GM19372 (cell line): Measurements from ENCODE around the gene SPEN.
"Not testable (repeated sequence)": the region's sequence is repeated elsewhere in the genome, so short reads cannot be mapped to it uniquely, and the experiment has no call there.

Experiments used
- ATAC-seq: cut with Tn5 transposase; IDR thresholded peaks from one replicate; pipeline ENCODE4 v1.9.1; 2021; ENCODE audit warnings: mild to moderate bottlenecking, low read depth, moderate library complexity; ENCODE audit not compliant: unreplicated experiment

SPEN gene

DNA sequence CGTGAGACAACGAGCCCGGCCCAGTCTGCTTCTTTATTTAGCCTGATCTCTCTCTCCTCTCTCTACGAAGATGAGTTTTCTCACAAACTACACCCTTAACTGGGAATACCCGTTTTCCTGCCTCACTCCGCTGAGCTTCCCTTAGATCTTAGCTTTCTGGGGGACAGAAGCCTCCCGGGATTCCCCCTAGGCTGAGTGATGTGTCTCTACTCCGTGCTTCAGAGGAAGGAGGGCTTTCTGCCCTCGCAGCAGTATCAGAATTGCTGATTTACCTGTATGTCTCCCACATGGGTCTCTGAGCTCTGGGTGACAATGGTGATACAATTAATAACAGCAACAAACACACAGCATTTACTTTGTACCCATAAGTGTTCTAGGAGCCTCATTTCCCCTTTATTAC, 127.3 kb downstream of the SPEN start:
- ATAC-seq: no peak

DNA sequence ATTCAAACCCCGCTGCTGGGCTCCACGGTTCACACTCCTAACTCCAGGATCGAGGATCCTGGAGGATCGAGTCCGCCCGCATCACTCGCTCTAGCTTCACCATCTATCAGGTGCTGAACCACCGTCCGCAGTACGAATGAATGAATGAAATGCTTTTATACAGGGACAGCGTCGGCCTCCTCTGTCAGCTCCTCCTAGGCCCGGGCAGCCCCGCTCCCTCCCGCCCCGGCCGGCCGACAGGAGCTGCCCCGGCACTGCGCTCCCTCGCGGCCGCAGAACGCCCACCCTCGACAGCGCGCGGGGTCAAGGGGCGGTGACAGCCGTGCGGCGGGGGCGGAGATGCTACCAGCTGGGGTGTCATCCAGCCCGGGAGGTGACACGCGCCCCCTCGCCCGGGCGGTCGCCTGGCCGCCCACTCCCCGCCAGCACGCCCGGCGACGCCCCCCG, 127.9 kb downstream of the SPEN start:
- peak; percentile 62 for ATAC-seq

DNA sequence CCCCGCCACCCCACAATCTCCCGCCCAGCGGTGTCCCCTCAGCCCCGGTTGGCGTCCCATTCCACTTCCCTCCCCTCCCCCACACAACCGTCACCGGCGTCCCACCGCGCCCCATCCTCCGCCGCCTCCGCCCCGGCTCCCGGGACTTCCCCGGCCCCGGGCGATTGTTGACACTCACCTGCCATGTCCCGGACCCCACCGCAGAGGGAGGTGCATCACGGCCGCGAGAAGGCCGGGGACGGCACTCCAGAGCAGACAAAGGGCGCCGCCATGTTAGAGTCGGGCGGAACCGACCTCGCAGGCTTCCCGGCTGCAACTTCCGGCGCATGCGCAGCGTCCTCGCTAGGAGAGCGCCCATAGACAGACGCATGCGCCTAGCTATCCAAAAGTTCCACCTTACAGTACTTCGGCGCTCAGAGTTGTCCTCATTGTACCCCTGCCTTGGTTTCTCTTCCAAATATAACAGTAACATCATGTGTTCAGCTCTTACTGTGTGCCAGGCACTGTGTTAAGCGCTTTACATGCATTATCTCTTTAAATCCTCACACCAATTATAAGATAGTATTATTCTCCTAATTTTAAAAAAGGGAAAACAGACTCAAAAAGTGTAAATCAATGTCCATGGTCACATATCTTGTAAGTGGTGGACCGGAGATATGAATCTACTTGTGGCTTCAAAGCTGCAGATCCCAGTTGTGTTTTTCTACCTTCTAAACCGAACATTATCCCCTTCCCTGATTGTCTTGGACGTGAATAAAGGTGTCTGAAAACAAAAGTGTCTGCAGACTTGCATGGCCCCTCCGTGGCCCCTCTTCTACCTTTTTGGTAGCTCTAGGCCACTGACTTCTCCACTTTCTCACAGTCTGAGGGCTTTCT, 128.5 kb downstream of the SPEN start, which contains the start of gene ZBTB17:
Gene ZBTB17, minus strand, starts transcription at position 297 of the 876 bp plus-strand sequence. CDS start 27,606 bp downstream, outside the sequence.
- peak; percentile 75 for ATAC-seq

DNA sequence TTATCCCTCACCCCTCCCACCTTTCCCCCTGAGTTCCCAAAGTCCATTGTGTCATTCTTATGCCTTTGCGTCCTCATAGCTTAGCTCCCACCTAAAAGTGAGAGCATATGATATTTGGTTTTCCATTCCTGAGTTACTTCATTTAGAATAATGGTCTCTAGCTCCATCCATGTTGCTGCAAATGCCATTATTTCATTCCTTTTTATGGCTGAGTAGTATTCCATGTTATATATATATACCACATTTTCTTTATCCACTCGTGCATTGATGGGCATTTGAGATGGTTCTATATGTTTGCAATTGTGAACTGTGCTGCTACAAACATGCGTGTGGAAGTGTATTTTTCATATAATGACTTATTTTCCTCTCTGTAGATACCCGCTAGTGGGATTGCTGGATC, 130.4 kb downstream of the SPEN start:
- ATAC-seq: not testable (repeated sequence)

DNA sequence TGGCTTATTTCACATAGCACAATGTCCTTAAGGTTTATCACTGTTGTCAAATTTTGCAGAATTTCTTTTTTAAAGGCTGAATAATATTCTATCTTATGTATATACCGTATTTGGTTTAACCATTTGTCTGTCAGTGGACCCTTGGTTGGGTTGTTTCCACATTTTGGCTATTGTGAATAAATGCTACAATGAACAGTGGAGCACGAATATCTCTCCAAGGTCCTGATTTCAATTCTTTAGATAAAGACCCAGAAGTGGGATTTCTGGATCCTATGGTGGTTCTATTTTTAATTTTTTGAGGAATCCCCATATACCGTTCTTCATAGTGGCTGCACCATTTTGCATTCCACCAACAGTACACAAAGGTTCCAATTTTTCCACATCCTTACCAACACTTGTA, 134.2 kb downstream of the SPEN start:
- no peak for ATAC-seq

DNA sequence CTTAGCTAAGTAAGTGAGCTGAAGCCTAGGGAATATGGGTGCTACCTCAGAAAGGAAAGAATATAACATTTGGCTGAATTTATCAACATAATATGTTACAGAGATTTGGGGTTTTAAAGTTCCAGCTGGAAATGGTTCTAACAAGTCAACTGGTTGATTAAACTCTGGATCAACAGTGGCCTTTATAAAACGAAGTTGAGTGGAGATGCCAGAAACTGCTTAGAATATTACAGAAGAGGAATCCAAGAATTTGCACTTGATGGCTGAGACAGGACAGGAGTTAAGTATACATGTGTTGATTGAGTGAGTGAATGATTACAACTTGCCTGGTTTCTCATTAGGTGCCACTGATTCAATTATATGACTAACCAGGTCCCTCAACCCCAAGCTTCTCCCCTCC, 135.8 kb downstream of the SPEN start:
- ATAC-seq: no peak

DNA sequence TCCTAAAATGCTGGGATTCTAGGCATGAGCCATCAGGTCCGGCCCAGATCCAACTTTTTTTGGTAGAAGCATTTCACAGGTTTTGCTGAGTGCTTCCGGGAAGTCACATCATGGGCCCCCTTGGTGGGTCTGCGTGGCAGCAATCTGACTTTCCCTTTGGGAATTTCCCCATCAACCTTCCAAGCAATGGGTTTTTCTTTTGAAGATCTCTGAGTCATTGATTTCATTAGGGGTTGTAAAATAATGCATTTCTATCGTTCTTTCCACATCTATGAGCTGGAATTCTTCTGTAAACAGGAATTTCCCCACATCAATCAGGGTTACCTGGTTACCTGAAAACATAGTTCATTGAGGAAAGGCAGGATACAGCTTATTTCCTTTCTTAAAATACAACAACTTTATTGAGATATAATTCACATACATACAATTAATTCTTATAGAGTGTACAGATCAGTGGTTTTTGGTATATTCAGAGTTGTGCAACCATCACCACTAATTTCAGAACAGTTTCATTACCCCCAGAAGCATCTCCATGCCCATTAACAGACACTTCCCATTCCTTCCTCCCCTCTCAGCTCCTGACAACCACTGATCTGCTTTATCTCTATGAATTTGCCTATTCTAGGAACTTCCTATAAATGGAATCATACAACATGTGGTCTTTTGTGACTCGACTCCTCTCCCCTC, 138.2 kb downstream of the SPEN start:
- no peak for ATAC-seq

DNA sequence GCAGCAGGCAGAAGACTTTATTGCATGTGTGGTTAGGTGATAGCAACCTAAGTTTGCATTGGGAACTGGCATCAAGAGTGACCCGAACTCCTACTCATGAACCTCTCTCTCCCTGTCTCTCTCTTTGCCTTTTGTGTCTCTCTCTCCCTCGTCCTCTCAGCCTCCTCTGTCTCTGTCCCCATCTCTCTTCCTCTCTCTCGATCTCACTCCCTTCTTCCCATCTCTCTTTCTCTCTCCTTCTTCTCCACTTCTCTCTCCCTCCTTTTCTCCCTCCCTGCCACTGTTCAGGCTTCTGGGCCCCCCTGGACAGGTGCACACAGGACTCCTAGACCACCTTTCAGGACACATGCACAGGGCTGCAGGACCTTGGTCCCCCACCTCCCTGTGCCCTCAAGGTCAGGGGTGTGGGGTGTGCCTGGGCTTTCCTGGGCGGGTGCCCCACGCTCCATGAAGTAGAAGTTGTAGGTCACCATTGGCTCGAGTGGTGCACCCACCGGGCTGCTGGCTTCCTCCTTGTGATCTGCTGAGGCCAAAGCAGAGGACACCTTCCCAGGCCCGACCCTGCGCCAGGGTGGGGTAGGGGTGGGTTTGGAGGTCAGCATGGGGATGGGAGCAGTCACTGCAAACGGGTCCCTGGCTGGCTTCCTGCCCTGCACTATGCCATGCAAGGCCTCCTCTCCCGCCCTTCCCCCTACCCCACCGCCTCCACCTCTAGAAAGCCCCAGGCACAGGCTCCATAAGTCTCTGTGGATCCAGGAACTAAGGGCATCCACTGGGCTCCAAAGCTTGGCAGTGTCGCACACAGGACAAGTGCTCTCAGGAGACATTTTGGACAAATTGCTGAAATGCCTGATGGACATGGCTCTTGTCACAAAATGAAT, 141.6 kb downstream of the SPEN start:
- ATAC-seq: no peak

DNA sequence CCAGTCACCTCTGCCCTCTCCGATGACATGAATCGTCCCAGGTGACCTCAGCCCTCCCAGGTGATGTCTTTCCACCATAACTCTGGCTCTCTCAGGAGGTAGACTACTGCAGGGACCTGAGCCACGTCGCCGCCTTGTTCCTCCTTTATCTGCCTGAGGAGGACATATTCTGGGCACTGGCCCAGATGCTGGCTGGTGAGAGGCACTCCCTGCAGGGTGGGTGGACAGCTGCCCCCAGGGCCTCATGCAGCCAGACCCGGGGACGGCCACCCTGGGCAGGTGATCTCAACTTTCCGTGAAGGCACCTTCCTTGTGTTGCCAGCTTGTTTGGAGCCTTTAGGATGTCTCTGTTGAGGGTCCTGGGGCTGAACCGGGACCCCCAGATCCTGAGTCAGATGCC, 142.3 kb downstream of the SPEN start:
- no peak for ATAC-seq
